HG02571 (cell line): ENCODE measurements around the gene KCNG4.

Experiments used
- ATAC-seq: cut with Tn5 transposase; IDR thresholded peaks from one replicate; pipeline ENCODE4 v1.9.1; 2021; ENCODE audit warnings: mild to moderate bottlenecking, moderate library complexity; ENCODE audit not compliant: unreplicated experiment

KCNG4 gene

DNA sequence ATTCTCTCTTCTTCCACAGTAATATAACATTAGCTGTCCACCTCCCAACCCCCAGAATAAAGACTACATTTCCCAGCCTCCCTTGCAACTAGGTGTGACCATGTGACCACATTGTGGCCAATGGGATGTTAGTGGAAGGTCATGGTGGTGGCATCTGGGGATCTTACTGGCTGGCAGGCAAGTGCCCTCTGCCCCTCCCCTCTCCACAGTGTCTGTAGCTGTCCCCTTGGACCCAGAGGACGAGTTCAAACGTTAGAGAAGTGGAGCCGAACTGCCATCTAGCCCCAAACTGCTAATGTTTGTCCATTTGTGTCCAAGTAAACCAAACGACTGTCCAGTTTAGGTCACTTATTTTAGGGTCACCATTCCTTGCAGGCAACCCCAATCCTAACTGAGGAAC, 26.6 kb upstream of the KCNG4 start:
- ATAC-seq = no peak

- no peak for ATAC-seq
Measured at GRCh38 chr16:84262939-84263338, 23.1 kb upstream of the KCNG4 start.

- ATAC-seq = no peak
Measured at GRCh38 chr16:84262031-84262430, 22.2 kb upstream of the KCNG4 start.

DNA sequence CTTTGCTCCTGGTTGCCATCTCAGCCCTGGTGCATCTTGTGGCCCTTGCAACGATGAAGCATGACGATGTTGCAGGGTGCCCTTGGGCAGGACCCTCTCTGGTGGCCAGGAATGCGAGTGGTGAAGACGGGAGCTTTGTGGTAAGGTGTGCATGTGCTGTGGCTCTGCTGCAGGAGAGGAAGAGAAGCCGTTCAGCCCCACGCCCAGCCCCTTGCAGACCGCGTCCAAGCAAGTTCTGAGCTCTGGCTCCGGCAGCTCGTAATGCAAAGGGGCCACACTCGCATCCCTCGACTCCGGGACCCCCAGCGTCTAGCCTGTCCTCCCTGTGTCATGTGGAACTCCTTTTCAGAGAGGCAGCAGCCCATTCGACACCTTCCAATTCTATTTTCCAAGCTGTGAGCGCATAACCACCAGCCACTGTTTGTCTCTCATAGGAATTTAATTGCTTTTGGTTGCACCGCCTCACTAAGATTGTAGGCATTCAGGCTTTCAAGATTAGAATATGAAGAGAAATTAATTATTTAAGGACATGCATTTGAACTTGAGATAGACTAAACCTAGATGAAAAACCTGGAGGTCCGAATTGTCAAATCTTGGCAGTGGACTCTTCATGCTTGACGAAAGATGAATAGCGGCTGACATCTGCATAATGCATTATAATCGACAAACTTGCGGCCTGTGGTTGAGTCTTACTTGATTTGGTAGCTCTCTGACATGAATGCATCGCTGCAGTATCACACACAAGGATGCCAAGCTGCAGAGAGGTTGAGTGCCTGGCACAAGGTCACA, 21.1 kb upstream of the KCNG4 start:
- no peak for ATAC-seq

DNA sequence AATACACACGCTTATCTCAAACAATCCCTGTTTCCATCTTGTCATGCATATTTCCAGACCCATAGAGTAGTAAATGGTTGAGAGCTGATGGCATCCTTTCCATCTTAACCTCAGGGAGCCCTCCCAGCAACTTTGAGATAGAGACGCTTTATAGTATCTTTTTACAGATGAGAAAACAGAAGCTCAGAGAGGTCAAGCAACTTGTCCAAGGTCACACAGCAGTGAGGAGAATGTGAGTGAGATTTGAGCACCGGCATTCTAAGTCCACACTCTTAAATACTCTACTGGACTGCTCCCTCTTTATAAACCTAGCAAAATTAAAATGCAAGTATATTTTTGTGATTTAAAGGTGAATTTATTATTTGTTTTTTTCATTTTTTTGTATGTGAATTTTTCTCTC, 19.9 kb upstream of the KCNG4 start:
- ATAC-seq = no peak

GRCh38 chr16:84258266-84258665, 18.5 kb upstream of the KCNG4 start:
- no peak for ATAC-seq

DNA sequence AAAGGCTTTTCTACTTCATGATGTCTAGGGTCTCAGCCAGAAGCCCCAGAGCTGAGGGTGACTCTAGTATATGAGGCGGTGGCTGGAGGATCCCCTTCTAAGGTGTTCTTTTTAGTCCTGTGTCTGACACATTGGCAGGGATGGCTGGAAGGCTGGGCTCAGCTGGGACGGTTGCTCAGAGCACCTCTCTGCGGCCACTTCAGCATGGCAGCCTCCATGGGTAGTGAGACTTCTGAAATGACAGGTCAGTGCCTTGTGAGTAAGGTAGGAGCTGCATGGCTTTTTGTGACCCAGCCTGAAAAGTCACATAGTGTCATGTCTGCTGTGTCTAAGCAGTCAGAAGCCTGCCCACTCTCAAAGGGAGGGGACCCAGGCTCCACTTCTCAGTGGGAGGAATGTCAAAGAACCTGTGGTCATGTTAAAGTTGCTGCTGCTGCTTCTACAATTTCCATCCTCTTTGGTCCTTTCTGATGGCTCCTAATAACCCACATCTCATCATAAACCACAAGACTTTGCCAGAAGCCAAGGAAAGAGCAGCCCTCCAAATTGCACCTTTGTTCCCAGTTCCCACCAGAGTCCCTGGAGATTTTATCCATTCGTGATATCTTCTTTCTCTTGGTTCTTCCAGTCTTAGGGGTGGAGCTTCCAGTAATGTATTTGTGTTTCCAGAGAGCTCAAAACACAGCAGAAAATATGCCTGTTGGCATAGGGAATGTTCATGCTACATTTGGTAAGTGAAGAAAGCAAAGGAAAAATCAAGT, 15.4 kb upstream of the KCNG4 start:
- ATAC-seq = no peak

- ATAC-seq = no peak
Measured at GRCh38 chr16:84254062-84254461, 14.2 kb upstream of the KCNG4 start.

DNA sequence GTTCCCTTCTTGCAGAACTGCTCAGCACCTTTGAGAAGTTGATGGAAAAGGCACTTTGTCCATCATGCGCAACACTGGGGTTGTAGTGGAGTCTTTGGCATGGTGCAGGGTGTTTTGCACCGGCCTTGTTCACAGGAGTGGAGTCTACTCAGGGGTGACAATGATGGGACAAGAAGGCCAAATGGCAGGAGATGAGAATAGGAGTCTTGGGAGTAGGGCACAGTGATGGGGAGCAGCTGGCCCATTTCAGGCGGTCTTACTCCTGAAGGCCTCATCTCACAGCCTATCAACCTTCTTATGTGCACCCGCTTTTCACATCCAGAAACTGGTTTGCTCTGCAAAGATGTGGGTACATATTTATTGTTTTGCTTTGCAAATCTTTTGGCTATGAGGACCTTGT, 13.4 kb upstream of the KCNG4 start:
- no peak for ATAC-seq

- ATAC-seq = no peak
Measured at GRCh38 chr16:84252184-84252583, 12.4 kb upstream of the KCNG4 start.

DNA sequence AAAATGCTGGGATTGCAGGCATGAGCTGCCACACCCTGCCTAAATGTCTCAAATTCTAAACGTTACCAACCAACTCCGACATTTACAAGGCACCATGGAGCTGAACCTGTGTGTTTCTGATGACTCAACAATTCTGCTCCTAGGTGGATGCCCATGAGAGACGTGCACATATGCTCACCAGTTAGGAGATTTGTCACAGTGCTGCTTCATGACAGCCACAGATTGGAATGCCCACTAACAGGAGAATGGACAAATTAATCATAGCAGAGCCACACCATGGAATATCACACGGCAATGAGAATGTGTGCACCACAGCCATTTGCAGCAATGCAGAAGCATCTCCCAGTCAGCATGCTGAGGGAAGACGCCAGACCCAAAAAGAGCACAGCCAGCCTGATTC, 8.0 kb upstream of the KCNG4 start:
- ATAC-seq = no peak

DNA sequence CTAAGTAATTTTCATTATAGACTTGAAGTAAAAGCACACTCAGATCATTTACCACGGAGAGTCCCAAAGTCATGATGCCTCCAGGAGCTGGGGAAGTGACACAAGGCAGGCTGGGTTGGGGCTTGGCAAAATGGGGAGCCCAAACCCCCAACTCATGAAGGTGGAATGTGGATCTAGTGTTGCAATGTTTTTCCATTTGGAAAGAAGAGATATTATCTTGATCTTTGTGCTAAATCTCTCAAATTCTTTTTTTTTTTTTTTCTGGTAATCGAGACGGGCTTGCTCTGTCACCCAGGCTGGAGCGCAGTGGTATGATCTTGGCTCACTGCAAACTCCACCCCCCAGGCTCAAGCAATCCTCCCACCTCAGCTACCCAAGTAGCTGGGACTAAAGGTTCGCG, 7.5 kb upstream of the KCNG4 start:
- no peak for ATAC-seq

GRCh38 chr16:84246679-84247077, 6.9 kb upstream of the KCNG4 start:
- ATAC-seq = no peak

GRCh38 chr16:84245956-84246678, 6.3 kb upstream of the KCNG4 start:
- ATAC-seq = no peak

GRCh38 chr16:84244728-84245127, 4.9 kb upstream of the KCNG4 start:
- ATAC-seq = no peak

GRCh38 chr16:84243732-84244131, 3.9 kb upstream of the KCNG4 start:
- no peak for ATAC-seq

DNA sequence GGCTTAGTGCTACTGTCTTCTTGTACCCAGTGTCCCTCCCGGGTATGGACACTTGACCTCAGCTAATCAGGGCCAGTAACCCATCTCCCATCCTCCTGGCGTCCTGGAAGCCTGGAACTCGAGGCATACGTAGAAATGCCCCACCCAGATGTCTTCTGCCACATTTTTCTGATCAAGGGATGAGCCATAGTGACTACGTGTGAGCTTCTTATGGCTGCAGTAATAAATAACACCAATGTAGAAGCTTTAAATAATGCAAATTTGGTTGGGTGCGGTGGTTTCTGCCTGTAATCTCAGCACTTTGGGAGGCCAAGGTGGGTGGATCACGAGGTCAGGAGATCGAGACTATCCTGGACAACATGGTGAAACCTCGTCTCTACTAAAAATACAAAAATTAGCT, 3.0 kb upstream of the KCNG4 start:
- no peak for ATAC-seq

DNA sequence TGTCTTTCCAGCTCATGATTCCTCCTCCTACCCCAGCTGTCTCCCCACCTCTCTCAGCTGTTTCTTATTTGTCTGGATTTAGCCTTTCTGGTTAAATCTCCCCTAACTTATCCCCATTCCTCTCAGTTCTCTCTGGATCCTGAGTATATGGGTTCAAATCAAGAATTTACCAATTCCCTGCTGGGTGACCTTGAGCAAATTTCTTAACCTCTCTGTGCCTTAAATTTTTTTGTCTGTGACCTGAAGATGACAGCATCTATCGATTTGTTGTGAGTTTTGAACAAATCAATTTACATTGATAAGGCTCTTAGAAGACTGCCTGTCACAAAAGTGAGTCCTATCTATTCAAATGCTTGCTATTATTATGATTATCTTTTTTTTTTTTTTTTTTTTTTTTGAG, 2.0 kb upstream of the KCNG4 start:
- ATAC-seq = no peak

GRCh38 chr16:84240455-84240854, 643 bp upstream of the KCNG4 start:
- ATAC-seq = no peak

- no peak for ATAC-seq
Measured at GRCh38 chr16:84239141-84239769, 557 bp downstream of the KCNG4 start.

DNA sequence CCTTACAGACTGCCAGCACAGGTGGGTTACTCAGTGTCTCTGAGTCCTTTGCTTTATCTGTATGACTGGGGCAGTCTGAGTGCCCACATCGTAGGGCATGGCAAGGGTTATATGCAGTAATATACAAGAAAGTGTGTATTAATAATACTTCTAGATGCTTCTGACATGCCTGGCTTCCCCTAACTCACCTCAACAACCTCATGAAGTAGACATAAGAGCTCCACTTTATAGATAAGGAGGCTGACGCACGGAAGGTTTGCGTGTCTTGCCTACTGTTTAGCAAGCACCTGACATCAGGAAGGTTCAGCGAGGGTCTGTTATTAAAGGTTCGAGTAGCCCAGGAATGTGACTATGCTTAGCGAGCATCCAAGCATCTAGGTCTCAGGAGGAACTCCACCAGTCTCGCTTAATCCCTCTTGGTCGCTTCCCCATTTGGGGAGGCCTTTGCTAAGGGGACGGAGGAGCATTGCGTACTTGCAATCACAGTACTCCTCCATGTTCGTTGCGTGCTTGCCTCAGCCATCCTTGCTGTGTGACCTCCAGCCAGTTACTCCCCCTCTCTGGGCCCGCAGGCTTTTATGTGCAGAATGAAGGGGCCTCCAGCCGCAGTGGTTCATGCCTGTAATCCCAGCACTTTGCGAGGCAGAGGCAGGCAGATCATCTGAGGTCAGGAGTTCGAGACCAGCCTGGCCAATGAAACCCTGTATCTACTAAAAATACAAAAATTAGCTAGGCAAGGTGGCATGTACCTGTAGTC, 1.6 kb downstream of the KCNG4 start:
- ATAC-seq = no peak
